ENCODE measurements around the gene RAE1. TPM values are rescaled to one million over a fixed set of nuclear protein-coding genes. Genes with fewer than 3 reads are reported as not detected.

Gene RAE1
- total RNA-seq, 2 donors from 2014 or later, result 21.7 to 49.9 TPM

DNA sequence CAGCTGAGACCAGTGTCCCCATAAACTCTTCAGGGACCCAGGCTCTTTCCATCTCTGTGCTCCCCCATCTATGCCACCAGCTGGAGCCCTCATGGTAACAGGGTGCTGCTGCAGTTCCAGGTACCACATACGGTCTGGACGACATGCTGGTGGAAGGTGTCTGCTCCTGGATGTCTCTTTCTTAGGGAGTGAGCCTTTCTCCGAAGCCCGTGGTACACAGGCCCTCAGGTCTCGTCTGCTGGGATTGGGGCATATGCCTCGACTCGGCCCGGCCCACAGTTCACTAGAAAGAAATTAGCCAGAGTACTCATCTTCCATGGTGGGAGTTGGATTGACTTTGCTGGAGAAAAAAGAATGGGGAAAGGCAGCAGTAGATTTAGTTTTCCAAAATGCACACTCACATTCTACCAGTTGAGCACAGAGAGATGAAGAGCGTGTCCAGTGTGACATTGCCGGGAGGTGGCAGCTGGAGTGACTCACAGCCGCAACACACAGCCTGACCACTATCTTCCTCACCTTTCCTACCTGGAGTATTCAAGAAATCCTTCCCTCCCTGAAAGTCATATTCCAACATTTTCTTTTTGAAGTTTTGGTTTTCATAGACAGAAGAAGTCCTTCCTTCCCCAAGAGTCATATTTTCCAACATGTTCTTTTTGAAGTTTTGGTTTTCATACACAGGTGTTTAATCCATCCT lies 40.1 kb upstream of the RAE1 start:
- no peaks in the 10 kb centered on the region for H3K9me3 ChIP-seq
- H3K4me3 ChIP-seq, result no peak overlapping the region
- no peaks in the 10 kb centered on the region for H3K27me3 ChIP-seq (replicated peaks; ENCODE audit: insufficient read depth)
- intact Hi-C loops (cut with DNase I), result no loop called here
- no peaks in the 10 kb centered on the region for H3K4me1 ChIP-seq (replicated peaks)
- no peak overlapping the region for H3K27ac ChIP-seq
- TF ChIP-seq, protein P1, sequence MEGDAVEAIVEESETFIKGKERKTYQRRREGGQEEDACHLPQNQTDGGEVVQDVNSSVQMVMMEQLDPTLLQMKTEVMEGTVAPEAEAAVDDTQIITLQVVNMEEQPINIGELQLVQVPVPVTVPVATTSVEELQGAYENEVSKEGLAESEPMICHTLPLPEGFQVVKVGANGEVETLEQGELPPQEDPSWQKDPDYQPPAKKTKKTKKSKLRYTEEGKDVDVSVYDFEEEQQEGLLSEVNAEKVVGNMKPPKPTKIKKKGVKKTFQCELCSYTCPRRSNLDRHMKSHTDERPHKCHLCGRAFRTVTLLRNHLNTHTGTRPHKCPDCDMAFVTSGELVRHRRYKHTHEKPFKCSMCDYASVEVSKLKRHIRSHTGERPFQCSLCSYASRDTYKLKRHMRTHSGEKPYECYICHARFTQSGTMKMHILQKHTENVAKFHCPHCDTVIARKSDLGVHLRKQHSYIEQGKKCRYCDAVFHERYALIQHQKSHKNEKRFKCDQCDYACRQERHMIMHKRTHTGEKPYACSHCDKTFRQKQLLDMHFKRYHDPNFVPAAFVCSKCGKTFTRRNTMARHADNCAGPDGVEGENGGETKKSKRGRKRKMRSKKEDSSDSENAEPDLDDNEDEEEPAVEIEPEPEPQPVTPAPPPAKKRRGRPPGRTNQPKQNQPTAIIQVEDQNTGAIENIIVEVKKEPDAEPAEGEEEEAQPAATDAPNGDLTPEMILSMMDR (IDR thresholded peaks at IDR 0.05), result no peak
- no peak for TF ChIP-seq POLR2A (IDR thresholded peaks at IDR 0.05)
- TF ChIP-seq POLR2AphosphoS5 (IDR thresholded peaks at IDR 0.05), result no peak
- DNase-seq (ENCODE audit: low spot score), result no peak
- H3K36me3 ChIP-seq, result no peaks in the 10 kb centered on the region
- WGBS, result 97% methylated on average over 11 of the region's 11 CpGs

DNA sequence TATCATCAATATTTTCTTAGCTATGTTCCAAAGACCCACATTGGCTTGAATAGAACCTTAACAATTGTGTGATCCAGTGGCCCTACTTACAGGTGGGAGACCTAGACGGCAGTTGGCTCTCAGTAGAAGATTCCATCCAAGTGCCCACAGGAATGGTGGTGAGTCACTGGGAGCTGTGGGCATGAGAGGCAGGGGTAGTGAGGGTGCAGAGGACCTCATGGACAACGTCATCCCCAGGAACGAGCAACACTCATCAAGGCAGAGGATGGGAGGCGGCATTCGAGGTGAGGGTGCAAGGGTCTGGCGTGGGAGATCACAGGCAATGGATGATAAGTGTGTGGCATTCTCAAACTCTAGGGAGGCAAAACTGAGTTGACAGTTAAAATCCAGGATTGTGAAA lies 38.9 kb upstream of the RAE1 start:
- TF ChIP-seq POLR2AphosphoS5 (IDR thresholded peaks at IDR 0.05), result no peak
- TF ChIP-seq, protein P1 (IDR thresholded peaks at IDR 0.05), result no peak
- TF ChIP-seq POLR2A (IDR thresholded peaks at IDR 0.05), result no peak
- intact Hi-C loops (cut with DNase I), result no loop called here
- no peak for DNase-seq (ENCODE audit: low spot score)
- H3K27ac ChIP-seq, result no peak overlapping the region
- no peaks in the 10 kb centered on the region for H3K4me1 ChIP-seq (replicated peaks)
- no peak overlapping the region for H3K4me3 ChIP-seq
- no peaks in the 10 kb centered on the region for H3K9me3 ChIP-seq
- WGBS, result 93% methylated on average over 6 of the region's 6 CpGs
- peaks cover 2% of the 10 kb centered on the region for H3K27me3 ChIP-seq (replicated peaks; ENCODE audit: insufficient read depth)
- H3K36me3 ChIP-seq, result no peaks in the 10 kb centered on the region

DNA sequence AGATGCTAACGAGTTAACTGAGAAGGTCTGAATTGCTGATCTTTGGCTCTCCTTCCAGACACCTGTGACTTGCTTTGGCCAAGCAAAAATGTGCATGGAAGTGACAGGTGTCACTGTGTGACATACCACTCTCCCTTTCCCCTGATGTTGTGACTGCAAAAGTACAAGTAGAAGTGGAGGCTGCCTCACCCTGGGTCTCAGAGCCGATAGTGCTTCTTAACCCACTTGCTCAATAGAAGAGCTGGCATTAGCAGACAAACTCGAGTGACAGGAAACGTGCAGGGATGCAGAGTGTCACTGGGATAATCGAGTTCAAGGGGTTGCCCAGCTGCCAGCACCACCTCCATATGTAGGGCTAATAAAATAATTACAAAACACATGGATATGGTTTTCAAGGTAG lies 37.8 kb upstream of the RAE1 start:
- Histone ChIP-seq H3K36me3 (no peaks in the 10 kb centered on the region), H3K4me1 (replicated peaks) (no peaks in the 10 kb centered on the region), H3K9me3 (no peaks in the 10 kb centered on the region), H3K4me3 (no peak overlapping the region), H3K27ac (no peak overlapping the region), H3K27me3 (replicated peaks; ENCODE audit: insufficient read depth) (peaks cover 2% of the 10 kb centered on the region)
- no peak for DNase-seq (ENCODE audit: low spot score)
- intact Hi-C loops (cut with DNase I), result no loop called here
- 52% methylated on average over 5 of the region's 5 CpGs for WGBS
- no peak for TF ChIP-seq POLR2AphosphoS5 (IDR thresholded peaks at IDR 0.05)
- TF ChIP-seq POLR2A (IDR thresholded peaks at IDR 0.05), result no peak
- TF ChIP-seq, protein P1 (IDR thresholded peaks at IDR 0.05), result no peak

DNA sequence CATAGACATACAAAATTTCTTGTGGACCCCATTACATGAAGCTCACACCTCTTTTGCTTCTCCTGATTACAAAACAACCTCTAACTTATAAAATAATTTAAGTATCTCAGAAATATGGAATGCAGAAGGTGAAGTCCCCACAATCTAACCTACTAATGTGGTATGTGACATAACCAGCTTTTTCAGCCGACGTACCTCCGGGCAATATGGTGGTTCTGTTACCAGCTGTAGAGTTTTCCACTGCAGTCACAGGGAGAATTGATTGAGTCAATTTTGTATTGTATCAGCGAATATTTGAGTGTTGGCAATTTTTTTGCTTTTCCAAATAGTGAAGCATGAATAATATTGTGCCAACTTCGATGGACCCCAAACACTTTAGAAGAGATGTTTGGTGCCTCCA lies 37.1 kb upstream of the RAE1 start:
- 94% methylated on average over 5 of the region's 5 CpGs for WGBS
- no peak for DNase-seq (ENCODE audit: low spot score)
- intact Hi-C loops (cut with DNase I), result no loop called here
- Histone ChIP-seq H3K9me3 (no peaks in the 10 kb centered on the region), H3K4me3 (no peak overlapping the region), H3K4me1 (replicated peaks) (no peaks in the 10 kb centered on the region), H3K27ac (no peak overlapping the region), H3K36me3 (no peaks in the 10 kb centered on the region), H3K27me3 (replicated peaks; ENCODE audit: insufficient read depth) (peaks cover 2% of the 10 kb centered on the region)
- TF ChIP-seq, protein P1 (IDR thresholded peaks at IDR 0.05), result no peak
- TF ChIP-seq POLR2AphosphoS5 (IDR thresholded peaks at IDR 0.05), result no peak
- TF ChIP-seq POLR2A (IDR thresholded peaks at IDR 0.05), result no peak

Data from prostate gland (tissue), 2 donors.